ENCODE measurements around the gene NUP93. TPM values are rescaled to one million over a fixed set of nuclear protein-coding genes. Genes with fewer than 3 reads are reported as not detected.
A peak's percentile ranks its signal among the peaks of the same experiment; 100 is the strongest.

NUP93 gene
- total RNA-seq, 1 donor from 2014 or later: 81.7 TPM

GRCh38 chr16:56743840-56744239, 13.9 kb downstream of the NUP93 start:
- Mint-ChIP-seq H3K4me1 (ENCODE audit: unreplicated experiment) (peaks cover 67% of the 10 kb centered on the region), H3K36me3 (ENCODE audit: unreplicated experiment) (peaks cover 4% of the 10 kb centered on the region), H3K4me3 (ENCODE audit: unreplicated experiment) (no peak overlapping the region), H3K9me3 (ENCODE audit: unreplicated experiment) (no peaks in the 10 kb centered on the region), H3K27ac (ENCODE audit: unreplicated experiment) (peak overlapping the region; percentile 56), H3K27me3 (ENCODE audit: unreplicated experiment) (no peaks in the 10 kb centered on the region)
- DNase-seq (ENCODE audit: extremely low spot score, unreplicated experiment): no peak
- no peak for TF ChIP-seq CTCF (IDR thresholded peaks at IDR 0.05)

GRCh38 chr16:56744996-56745640, 15.2 kb downstream of the NUP93 start:
- H3K4me3 Mint-ChIP-seq (ENCODE audit: unreplicated experiment): peak overlapping the region; percentile 20
- no peak for TF ChIP-seq CTCF (IDR thresholded peaks at IDR 0.05)
- peak overlapping the region; percentile 89 for H3K27ac Mint-ChIP-seq (ENCODE audit: unreplicated experiment)
- DNase-seq (ENCODE audit: extremely low spot score, unreplicated experiment): no peak
- H3K9me3 Mint-ChIP-seq (ENCODE audit: unreplicated experiment): no peaks in the 10 kb centered on the region
- peaks cover 80% of the 10 kb centered on the region for H3K4me1 Mint-ChIP-seq (ENCODE audit: unreplicated experiment)
- no peaks in the 10 kb centered on the region for H3K27me3 Mint-ChIP-seq (ENCODE audit: unreplicated experiment)
- peaks cover 5% of the 10 kb centered on the region for H3K36me3 Mint-ChIP-seq (ENCODE audit: unreplicated experiment)

- Mint-ChIP-seq H3K36me3 (ENCODE audit: unreplicated experiment) (peaks cover 5% of the 10 kb centered on the region), H3K27me3 (ENCODE audit: unreplicated experiment) (no peaks in the 10 kb centered on the region), H3K27ac (ENCODE audit: unreplicated experiment) (peak overlapping the region; percentile 69), H3K4me3 (ENCODE audit: unreplicated experiment) (no peak overlapping the region), H3K9me3 (ENCODE audit: unreplicated experiment) (no peaks in the 10 kb centered on the region), H3K4me1 (ENCODE audit: unreplicated experiment) (peaks cover 80% of the 10 kb centered on the region)
- no peak for TF ChIP-seq CTCF (IDR thresholded peaks at IDR 0.05)
- no peak for DNase-seq (ENCODE audit: extremely low spot score, unreplicated experiment)
These were observed 17.6 kb downstream of the NUP93 start for GRCh38 chr16:56747486-56748045.

GRCh38 chr16:56748191-56748590, 18.3 kb downstream of the NUP93 start:
- DNase-seq (ENCODE audit: extremely low spot score, unreplicated experiment): no peak
- H3K27ac Mint-ChIP-seq (ENCODE audit: unreplicated experiment): peak overlapping the region; percentile 69

More at GRCh38 chr16:56748191-56748590, 18.3 kb downstream of the NUP93 start:
- H3K4me3 Mint-ChIP-seq (ENCODE audit: unreplicated experiment): no peak overlapping the region
- H3K27me3 Mint-ChIP-seq (ENCODE audit: unreplicated experiment): no peaks in the 10 kb centered on the region
- H3K36me3 Mint-ChIP-seq (ENCODE audit: unreplicated experiment): peaks cover 5% of the 10 kb centered on the region
- no peaks in the 10 kb centered on the region for H3K9me3 Mint-ChIP-seq (ENCODE audit: unreplicated experiment)
- no peak for TF ChIP-seq CTCF (IDR thresholded peaks at IDR 0.05)
- H3K4me1 Mint-ChIP-seq (ENCODE audit: unreplicated experiment): peaks cover 74% of the 10 kb centered on the region
